Adrenal gland (tissue), 5 donors: ENCODE results near the gene RASA3.

Experiments
- CTCF ChIP-seq, 6 experiments: fragments of 450-650 bp in 4 of 6; fragments of 200-600 bp in 2 of 6; sonication (generic) in 1 of 6; IDR thresholded peaks; 1 replicate in 5 of 6; 2 replicates in 1 of 6; pipeline versions ENCODE4 v1.5.1 to v1.8.0; 2016 to 2021; ENCODE audit warnings: antibody characterized with exemption in 6 of 6, mild to moderate bottlenecking in 2 of 6, moderate library complexity in 1 of 6
- POLR2A ChIP-seq, 2 donors: fragments of 450-650 bp; IDR thresholded peaks; one replicate each; pipeline ENCODE4 v1.6.1; 2017; ENCODE audit warnings: antibody characterized with exemption in 2 of 2, mild to moderate bottlenecking in 2 of 2, moderate library complexity in 1 of 2
- donor health status: DM: no; HTN: no; CAD: no.

- TF ChIP-seq CTCF (IDR thresholded peaks at IDR 0.05), result no peak
- no peak for TF ChIP-seq POLR2A (IDR thresholded peaks at IDR 0.05)
Measured at GRCh38 chr13:114061744-114062143, 70.7 kb downstream of the RASA3 start.
